Measurements from ENCODE around the gene DLGAP3. TPM values are rescaled to one million over a fixed set of nuclear protein-coding genes. Genes with fewer than 3 reads are reported as not detected.

Gene DLGAP3
- total RNA-seq (2022; extraction: Qiagen RNA extraction; ENCODE audit: low read depth), result 0.17 to 0.27 TPM (median 0.22 TPM) in 5 replicates

GRCh38 chr1:34929497-34929852, at the start of gene DLGAP3:
Gene DLGAP3, minus strand, starts transcription at chr1:34929650. Its CDS starts 24,267 bp downstream, at chr1:34905383.

GRCh38 chr1:34859446-34860200, 69.8 kb downstream of the DLGAP3 start, which contains the start of gene SMIM12:
Gene SMIM12, minus strand, starts transcription at chr1:34859749. Its CDS starts 3,772 bp downstream, at chr1:34855977.

Other genes with a start within 250 kb of the DLGAP3 start
- gene GJB5, start 174.6 kb downstream of the DLGAP3 start, total RNA-seq (2022; extraction: Qiagen RNA extraction; ENCODE audit: low read depth), result 0.10 TPM in 1 of 5 replicates, not detected in the others
- gene GJB4, start 169.9 kb downstream of the DLGAP3 start, total RNA-seq (2022; extraction: Qiagen RNA extraction; ENCODE audit: low read depth), result 0.11 to 0.22 TPM (median 0.17 TPM) in 4 of 5 replicates, not detected in the other
- 7.2 to 15.6 TPM (median 10.9 TPM) in 5 replicates for gene GJB3, start 148.4 kb downstream of the DLGAP3 start, total RNA-seq (2022; extraction: Qiagen RNA extraction; ENCODE audit: low read depth)
- gene GJA4, start 136.7 kb downstream of the DLGAP3 start, total RNA-seq (2022; extraction: Qiagen RNA extraction; ENCODE audit: low read depth), result not detected in 5 replicates
- gene SMIM12, start 69.9 kb downstream of the DLGAP3 start, total RNA-seq (2022; extraction: Qiagen RNA extraction; ENCODE audit: low read depth), result 47.9 to 61.0 TPM (median 56.4 TPM) in 5 replicates
- 13.5 to 18.4 TPM (median 16.2 TPM) in 5 replicates for gene TMEM35B, start 55.7 kb upstream of the DLGAP3 start, total RNA-seq (2022; extraction: Qiagen RNA extraction; ENCODE audit: low read depth)
- gene ZMYM6, start 102.3 kb upstream of the DLGAP3 start, total RNA-seq (2022; extraction: Qiagen RNA extraction; ENCODE audit: low read depth), result 4.2 to 6.2 TPM (median 4.8 TPM) in 5 replicates
- gene ZMYM1, start 149.7 kb upstream of the DLGAP3 start, total RNA-seq (2022; extraction: Qiagen RNA extraction; ENCODE audit: low read depth), result 4.6 to 7.3 TPM (median 6.0 TPM) in 5 replicates